H9 (cell line): ENCODE measurements around the gene CASP12. TPM values are rescaled to one million over a fixed set of nuclear protein-coding genes. Genes with fewer than 3 reads are reported as not detected.

Experiments used
- DNase-seq: peaks from one replicate; pipeline ENCODE4 v3.0.0-alpha.2; 2017
- H2AFZ ChIP-seq: one replicate; pipeline ENCODE4 v1.6.1; 2013; ENCODE audit warnings: mild to moderate bottlenecking, low read length, control low read depth, moderate library complexity
- H2AK5ac ChIP-seq: 2 replicates; pipeline ENCODE4 v1.6.1; 2013; ENCODE audit warnings: low read length, control low read depth, mixed read lengths; ENCODE audit not compliant: insufficient read length
- H2BK120ac ChIP-seq: one replicate; pipeline ENCODE4 v1.6.1; 2013; ENCODE audit warnings: low read depth, mild to moderate bottlenecking, low read length, control low read depth, inconsistent platforms; ENCODE audit not compliant: poor library complexity, severe bottlenecking
- H2BK12ac ChIP-seq: 2 replicates; pipeline ENCODE4 v1.6.1; 2013; ENCODE audit warnings: low read length, control low read depth, mixed read lengths, low read depth; ENCODE audit not compliant: insufficient read length
- H2BK15ac ChIP-seq: 2 replicates; pipeline ENCODE4 v1.6.1; 2013; ENCODE audit warnings: low read depth, low read length, control low read depth
- H2BK20ac ChIP-seq: one replicate; pipeline ENCODE4 v1.6.1; 2013; ENCODE audit warnings: low read depth, mild to moderate bottlenecking, low read length, control low read depth, inconsistent platforms; ENCODE audit not compliant: poor library complexity, severe bottlenecking
- H2BK5ac ChIP-seq: 2 replicates; pipeline ENCODE4 v1.6.1; 2013; ENCODE audit warnings: low read length, control low read depth, mixed read lengths; ENCODE audit not compliant: insufficient read length
- H3K14ac ChIP-seq: 2 replicates; pipeline ENCODE4 v1.6.1; 2013; ENCODE audit warnings: low read length, control low read depth; ENCODE audit not compliant: insufficient read depth
- H3K18ac ChIP-seq: 2 replicates; pipeline ENCODE4 v1.6.1; 2013; ENCODE audit warnings: low read depth, mild to moderate bottlenecking, mixed read lengths, low read length, control low read depth; ENCODE audit not compliant: insufficient read length
- H3K23ac ChIP-seq: 2 replicates; pipeline ENCODE4 v1.6.1; 2013; ENCODE audit warnings: low read length, control low read depth, mixed read lengths, low read depth; ENCODE audit not compliant: insufficient read length
- H3K23me2 ChIP-seq: 2 replicates; pipeline ENCODE4 v1.6.1; 2013; ENCODE audit warnings: low read depth, mild to moderate bottlenecking, mixed read lengths, low read length, control low read depth; ENCODE audit not compliant: insufficient read length, poor library complexity, severe bottlenecking
- H3K27ac ChIP-seq: 2 replicates; pipeline ENCODE4 v1.5.1; 2013; ENCODE audit warnings: low read length, control low read depth, mixed read lengths, low read depth; ENCODE audit not compliant: insufficient read length
- H3K27me3 ChIP-seq: 2 replicates; pipeline ENCODE4 v1.6.1; 2013; ENCODE audit warnings: low read length, control low read depth, inconsistent platforms; ENCODE audit not compliant: insufficient read depth
- H3K4ac ChIP-seq: 2 replicates; pipeline ENCODE4 v1.6.1; 2013; ENCODE audit warnings: low read depth, mild to moderate bottlenecking, control low read depth, inconsistent platforms, low read length, moderate library complexity
- H3K4me1 ChIP-seq: 2 replicates; pipeline ENCODE4 v1.6.1; 2013; ENCODE audit warnings: low read length, control low read depth, inconsistent platforms; ENCODE audit not compliant: insufficient read depth
- H3K4me2 ChIP-seq: 2 replicates; pipeline ENCODE4 v1.6.1; 2013; ENCODE audit warnings: low read length, control low read depth, mixed read lengths; ENCODE audit not compliant: insufficient read length, insufficient read depth
- H3K56ac ChIP-seq: 2 replicates; pipeline ENCODE4 v1.6.1; 2013; ENCODE audit warnings: low read depth, mild to moderate bottlenecking, mixed read lengths, low read length, control low read depth; ENCODE audit not compliant: insufficient read length
- H3K79me1 ChIP-seq: 2 replicates; pipeline ENCODE4 v1.6.1; 2013; ENCODE audit warnings: low read depth, mild to moderate bottlenecking, moderate library complexity, low read length, control low read depth, inconsistent platforms; ENCODE audit not compliant: insufficient read depth, poor library complexity, severe bottlenecking
- H3K79me2 ChIP-seq: 2 replicates; pipeline ENCODE4 v1.6.1; 2013; ENCODE audit warnings: low read length, control low read depth, inconsistent platforms; ENCODE audit not compliant: insufficient read depth
- H3K9ac ChIP-seq: 2 replicates; pipeline ENCODE4 v1.6.1; 2013; ENCODE audit warnings: low read length, control low read depth, mixed read lengths; ENCODE audit not compliant: insufficient read length; ENCODE audit errors: extremely low read depth
- H3K9me3 ChIP-seq: one replicate; pipeline ENCODE4 v1.6.1; 2013; ENCODE audit warnings: low read depth, low read length, inconsistent platforms; ENCODE audit not compliant: control insufficient read depth
- H3T11ph ChIP-seq: one replicate; pipeline ENCODE4 v1.6.1; 2013; ENCODE audit warnings: mild to moderate bottlenecking, low read length, control low read depth, inconsistent platforms
- H4K20me1 ChIP-seq: one replicate; pipeline ENCODE4 v1.6.1; 2013; ENCODE audit not compliant: control insufficient read depth, insufficient read length, insufficient read depth
- H4K5ac ChIP-seq: 2 replicates; pipeline ENCODE4 v1.6.1; 2013; ENCODE audit warnings: low read depth, mild to moderate bottlenecking, mixed read lengths, low read length, control low read depth; ENCODE audit not compliant: insufficient read length
- H4K8ac ChIP-seq: replicated peaks from 2 replicates; pipeline ENCODE4 v1.6.1; 2013; ENCODE audit warnings: low read length, control low read depth, mixed read lengths, low read depth; ENCODE audit not compliant: insufficient read length
- H4K91ac ChIP-seq: 2 replicates; pipeline ENCODE4 v1.6.1; 2013; ENCODE audit warnings: low read depth, mild to moderate bottlenecking, moderate library complexity, mixed read lengths, low read length, control low read depth; ENCODE audit not compliant: insufficient read length
- H3K27ac Mint-ChIP-seq, 3 experiments: 2 replicates in 2 of 3; 3 replicates in 1 of 3; pipeline ENCODE4 v1.8.0; 2020 to 2021; ENCODE audit warnings: mixed read lengths in 3 of 3, mild to moderate bottlenecking in 1 of 3, moderate library complexity in 1 of 3
- H3K27me3 Mint-ChIP-seq: 2 replicates; pipeline ENCODE4 v1.8.0; 2021; ENCODE audit warnings: low read depth, mild to moderate bottlenecking, moderate library complexity, mixed read lengths
- H3K36me3 Mint-ChIP-seq, 3 experiments: 2 replicates in 2 of 3; 3 replicates in 1 of 3; pipeline ENCODE4 v1.8.0; 2020 to 2021; ENCODE audit warnings: low read depth in 3 of 3, mixed read lengths in 3 of 3; ENCODE audit not compliant: insufficient read depth in 1 of 3
- H3K4me1 Mint-ChIP-seq, 2 experiments: 2 replicates each; pipeline ENCODE4 v1.8.0; 2020; ENCODE audit warnings: mixed read lengths in 2 of 2
- H3K4me3 Mint-ChIP-seq, 2 experiments: 2 replicates in 1 of 2; 3 replicates in 1 of 2; pipeline ENCODE4 v1.8.0; 2020 to 2021; ENCODE audit warnings: mild to moderate bottlenecking in 2 of 2, mixed read lengths in 2 of 2, moderate library complexity in 1 of 2
- H3K9me3 Mint-ChIP-seq, 2 experiments: 2 replicates in 1 of 2; 3 replicates in 1 of 2; pipeline ENCODE4 v1.8.0; 2020; ENCODE audit warnings: mild to moderate bottlenecking in 2 of 2, mixed read lengths in 2 of 2, moderate library complexity in 1 of 2
- CTCF ChIP-seq: fragments of 200-600 bp; sonication (generic); conservative IDR thresholded peaks from 3 replicates; pipeline ENCODE4 v1.8.0; 2021; ENCODE audit warnings: antibody characterized with exemption, mild to moderate bottlenecking
- total RNA-seq: library from RNA; stranded (reverse); gene quantifications from 2 replicates; pipeline ENCODE4 v1.2.1, GENCODE V29; 2021

Gene CASP12
- total RNA-seq, 1 experiment from 2014 or later: not detected

GRCh38 chr11:104916442-104916841 lies 18.2 kb upstream of the CASP12 start:
- H3K79me1 ChIP-seq: no peaks in the 10 kb centered on the region
- H3K27ac ChIP-seq: no peak overlapping the region
- no peaks in the 10 kb centered on the region for H3K27me3 Mint-ChIP-seq
- H4K5ac ChIP-seq: no peak overlapping the region
- H2AFZ ChIP-seq: no peak overlapping the region
- H3K9ac ChIP-seq: no peak overlapping the region
- no peaks in the 10 kb centered on the region for H3K9me3 ChIP-seq
- H3K36me3 Mint-ChIP-seq: no peaks in the 10 kb centered on the region
- no peak overlapping the region for H2BK15ac ChIP-seq
- no peak overlapping the region for H3K4me3 Mint-ChIP-seq
- H2BK5ac ChIP-seq: no peak overlapping the region
- no peak overlapping the region for H3K23ac ChIP-seq
- no peak overlapping the region for H2AK5ac ChIP-seq
- H4K91ac ChIP-seq: no peak overlapping the region
- no peak overlapping the region for H3T11ph ChIP-seq
- TF ChIP-seq CTCF: no peak
- DNase-seq: no peak
- H3K4ac ChIP-seq: no peak overlapping the region
- H3K18ac ChIP-seq: no peak overlapping the region
- no peaks in the 10 kb centered on the region for H3K27me3 ChIP-seq
- H3K4me1 Mint-ChIP-seq: peaks cover 0 to 4% of the 10 kb centered on the region in 2 experiments; a peak in 2 of 4 replicates
- H3K27ac Mint-ChIP-seq: no peak overlapping the region
- H3K14ac ChIP-seq: no peak overlapping the region
- no peak overlapping the region for H3K56ac ChIP-seq
- no peaks in the 10 kb centered on the region for H3K9me3 Mint-ChIP-seq
- no peak overlapping the region for H2BK120ac ChIP-seq
- no peak overlapping the region for H3K4me2 ChIP-seq
- no peaks in the 10 kb centered on the region for H4K20me1 ChIP-seq
- H2BK12ac ChIP-seq: no peak overlapping the region
- no peaks in the 10 kb centered on the region for H3K4me1 ChIP-seq
- H4K8ac ChIP-seq: no peak overlapping the region
- no peaks in the 10 kb centered on the region for H3K23me2 ChIP-seq
- no peak overlapping the region for H2BK20ac ChIP-seq
- H3K79me2 ChIP-seq: no peaks in the 10 kb centered on the region
